Measurements from ENCODE around the gene SYT3.

- TF ChIP-seq RBBP5 (IDR thresholded peaks at IDR 0.05; ENCODE audit: borderline replicate concordance, low read depth, low read length) (no peak), RFX5 (IDR thresholded peaks at IDR 0.05; ENCODE audit: borderline replicate concordance, low read depth, low read length) (no peak), SUZ12 (IDR thresholded peaks at IDR 0.05; ENCODE audit: low read length) (no peak), CTCF (IDR thresholded peaks at IDR 0.05; ENCODE audit: control extremely low read depth in 1 of 3, insufficient read depth in 1 of 3, low read depth in 1 of 3, low read length in 3 of 3) (no peak), POLR2AphosphoS5 (IDR thresholded peaks at IDR 0.05; ENCODE audit: low read depth, low read length) (no peak), KDM4A (IDR thresholded peaks at IDR 0.05; ENCODE audit: low read depth, low read length, severe bottlenecking) (no peak), POLR2A (IDR thresholded peaks at IDR 0.05; ENCODE audit: control extremely low read depth in 1 of 2, low read depth in 2 of 2, low read length in 2 of 2) (no peak), BACH1 (IDR thresholded peaks at IDR 0.05; ENCODE audit: low read length) (no peak), JUN (IDR thresholded peaks at IDR 0.05; ENCODE audit: low read depth, low read length) (no peak), EZH2 (IDR thresholded peaks at IDR 0.05; ENCODE audit: low read depth, low read length, severe bottlenecking) (no peak), CHD1 (IDR thresholded peaks at IDR 0.05; ENCODE audit: low read depth, low read length) (no peak)
Observed at GRCh38 chr19:50599427-50599826, 40.3 kb downstream of the SYT3 start.

Measured in H1 (cell line).